SHP77 treated with DMSO at 0.1 percent for 48 hours (cell line): ENCODE data around the gene TFR2.
A peak's percentile ranks its signal among the peaks of the same experiment; 100 is the strongest.

Experiments used
- DNase-seq: peaks from one replicate; lab custom pipeline; 2025; lab: John Stamatoyannopoulos, UW

The TFR2 gene

GRCh38 chr7:100654908-100655831 is 13.8 kb upstream of the TFR2 start:
- DNase-seq, result no peak

- no peak for DNase-seq
Observed at GRCh38 chr7:100649826-100650565, 8.6 kb upstream of the TFR2 start.

GRCh38 chr7:100642534-100642907 is 1.2 kb upstream of the TFR2 start:
- DNase-seq, result no peak

- DNase-seq, result no peak
Observed at GRCh38 chr7:100641860-100642533, 645 bp upstream of the TFR2 start.

- DNase-seq, result no peak
Observed at GRCh38 chr7:100640517-100641440, 573 bp downstream of the TFR2 start.

- DNase-seq, result no peak
Observed at GRCh38 chr7:100639995-100640516, 1.3 kb downstream of the TFR2 start.

GRCh38 chr7:100632951-100633717 is 8.2 kb downstream of the TFR2 start:
- DNase-seq, result no peak

GRCh38 chr7:100630066-100630465 is 11.3 kb downstream of the TFR2 start:
- no peak for DNase-seq

- no peak for DNase-seq
Observed at GRCh38 chr7:100629117-100629716, 12.1 kb downstream of the TFR2 start.

GRCh38 chr7:100627238-100627549 is 14.2 kb downstream of the TFR2 start:
- no peak for DNase-seq

- DNase-seq, result peak; percentile 68
Observed at GRCh38 chr7:100626530-100627237, 14.7 kb downstream of the TFR2 start.

- DNase-seq, result no peak
Observed at GRCh38 chr7:100626055-100626454, 15.3 kb downstream of the TFR2 start.

- no peak for DNase-seq
Observed at GRCh38 chr7:100623951-100624824, 17.2 kb downstream of the TFR2 start.

- DNase-seq, result no peak
Observed at GRCh38 chr7:100621554-100621953, 19.8 kb downstream of the TFR2 start.

GRCh38 chr7:100620804-100621203 is 20.5 kb downstream of the TFR2 start:
- no peak for DNase-seq

GRCh38 chr7:100620239-100620638 is 21.1 kb downstream of the TFR2 start:
- DNase-seq, result no peak

- no peak for DNase-seq
Observed at GRCh38 chr7:100614308-100614861, 27.0 kb downstream of the TFR2 start.
